BE2C (cell line): ENCODE results near the gene DIS3L2.
"Not testable (repeated sequence)": the region's sequence is repeated elsewhere in the genome, so short reads cannot be mapped to it uniquely, and the experiment has no call there.

Experiments
- DNase-seq: peaks from one replicate; pipeline ENCODE4 v3.0.0-alpha.2; 2020
- H3K27me3 ChIP-seq: fragments of 250-450 bp; sonication (Bioruptor Pico); 2 replicates; pipeline ENCODE4 v1.5.1; 2020; ENCODE audit warnings: mild to moderate bottlenecking
- H3K36me3 ChIP-seq: fragments of 250-450 bp; sonication (Bioruptor Pico); 2 replicates; pipeline ENCODE4 v1.5.1; 2020; ENCODE audit warnings: mild to moderate bottlenecking
- H3K4me1 ChIP-seq: fragments of 250-450 bp; sonication (Bioruptor Pico); 2 replicates; pipeline ENCODE4 v1.5.1; 2020
- H3K4me3 ChIP-seq: 2 replicates; pipeline ENCODE4 v1.5.1; 2011; ENCODE audit warnings: low read depth, low read length
- H3K9me3 ChIP-seq: fragments of 250-450 bp; sonication (Bioruptor Pico); 2 replicates; pipeline ENCODE4 v1.5.1; 2020
- TF ChIP-seq, protein P1 (sequence below): IDR thresholded peaks from 2 replicates; pipeline ENCODE4 v1.5.1; 2012; ENCODE audit warnings: mild to moderate bottlenecking, low read depth, low read length

DIS3L2 gene

DNA sequence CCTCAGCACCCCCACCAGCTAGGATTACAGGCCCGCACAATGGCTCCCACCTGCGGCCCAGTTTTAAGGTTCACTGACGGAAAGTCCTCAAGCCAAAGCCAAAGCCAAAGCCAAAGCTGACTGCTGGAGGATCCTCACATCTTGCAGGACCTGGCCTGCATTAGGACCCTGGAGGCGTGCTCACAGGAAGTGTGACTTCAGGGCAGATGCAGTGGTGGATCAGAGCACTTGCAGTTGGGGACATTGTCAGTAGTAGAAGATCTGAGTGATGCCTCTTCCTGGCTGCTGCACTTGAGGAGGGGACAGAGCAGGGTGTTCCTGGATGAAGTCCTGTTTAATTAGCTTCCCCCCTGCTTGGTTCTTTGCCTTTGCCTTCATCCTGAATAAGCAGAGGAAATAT is 348.1 kb downstream of the DIS3L2 start:
- TF ChIP-seq, protein P1, sequence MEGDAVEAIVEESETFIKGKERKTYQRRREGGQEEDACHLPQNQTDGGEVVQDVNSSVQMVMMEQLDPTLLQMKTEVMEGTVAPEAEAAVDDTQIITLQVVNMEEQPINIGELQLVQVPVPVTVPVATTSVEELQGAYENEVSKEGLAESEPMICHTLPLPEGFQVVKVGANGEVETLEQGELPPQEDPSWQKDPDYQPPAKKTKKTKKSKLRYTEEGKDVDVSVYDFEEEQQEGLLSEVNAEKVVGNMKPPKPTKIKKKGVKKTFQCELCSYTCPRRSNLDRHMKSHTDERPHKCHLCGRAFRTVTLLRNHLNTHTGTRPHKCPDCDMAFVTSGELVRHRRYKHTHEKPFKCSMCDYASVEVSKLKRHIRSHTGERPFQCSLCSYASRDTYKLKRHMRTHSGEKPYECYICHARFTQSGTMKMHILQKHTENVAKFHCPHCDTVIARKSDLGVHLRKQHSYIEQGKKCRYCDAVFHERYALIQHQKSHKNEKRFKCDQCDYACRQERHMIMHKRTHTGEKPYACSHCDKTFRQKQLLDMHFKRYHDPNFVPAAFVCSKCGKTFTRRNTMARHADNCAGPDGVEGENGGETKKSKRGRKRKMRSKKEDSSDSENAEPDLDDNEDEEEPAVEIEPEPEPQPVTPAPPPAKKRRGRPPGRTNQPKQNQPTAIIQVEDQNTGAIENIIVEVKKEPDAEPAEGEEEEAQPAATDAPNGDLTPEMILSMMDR = no peak
- DNase-seq = no peak
- Histone ChIP-seq H3K27me3 (no peaks in the 10 kb centered on the region), H3K4me3 (no peak overlapping the region), H3K36me3 (no peaks in the 10 kb centered on the region), H3K9me3 (no peaks in the 10 kb centered on the region), H3K4me1 (no peaks in the 10 kb centered on the region)

DNA sequence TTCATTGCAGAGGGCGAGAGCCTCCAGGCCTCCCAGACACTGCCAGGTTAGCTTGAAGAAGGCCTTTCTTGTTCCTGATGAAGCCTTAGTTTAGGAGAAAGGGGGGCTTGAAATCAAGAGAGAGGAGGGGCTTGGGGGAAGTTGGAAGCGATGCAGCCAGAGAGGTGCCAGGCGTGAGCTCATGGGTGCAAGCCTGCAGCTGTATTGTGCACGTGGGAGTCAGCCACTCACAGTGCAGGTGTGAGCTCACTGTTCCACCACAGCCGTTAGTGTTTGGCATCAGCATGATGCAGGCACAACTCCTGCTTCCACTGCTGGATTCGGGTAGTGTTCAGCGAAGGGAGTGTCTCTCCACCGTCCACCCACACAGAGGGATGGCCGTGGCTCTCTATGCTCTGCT is 348.6 kb downstream of the DIS3L2 start:
- H3K4me1 ChIP-seq = no peaks in the 10 kb centered on the region
- H3K4me3 ChIP-seq = no peak overlapping the region
- H3K27me3 ChIP-seq = no peaks in the 10 kb centered on the region
- no peaks in the 10 kb centered on the region for H3K36me3 ChIP-seq
- TF ChIP-seq, protein P1 = no peak
- no peaks in the 10 kb centered on the region for H3K9me3 ChIP-seq
- DNase-seq = no peak

DNA sequence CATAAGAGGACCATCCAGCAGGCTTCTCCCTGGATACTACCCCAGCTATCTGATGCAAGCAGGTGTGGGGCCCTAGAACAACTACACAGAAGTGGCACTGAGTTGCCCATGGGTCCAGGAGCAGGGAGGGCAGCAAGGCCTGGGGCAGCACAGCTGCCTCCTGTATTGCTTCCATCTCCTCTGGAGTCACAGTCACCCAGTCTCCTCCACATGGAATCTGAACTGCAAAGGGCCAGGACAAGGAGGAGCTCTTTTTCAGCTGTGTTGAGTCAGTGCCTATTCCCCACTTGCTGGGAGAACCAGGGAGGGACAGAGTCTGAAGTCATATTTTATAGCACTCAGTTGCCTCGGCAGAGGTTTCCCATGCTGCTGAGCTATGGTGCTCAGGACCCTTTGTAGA is 349.2 kb downstream of the DIS3L2 start:
- Histone ChIP-seq H3K9me3 (no peaks in the 10 kb centered on the region), H3K4me1 (no peaks in the 10 kb centered on the region), H3K36me3 (no peaks in the 10 kb centered on the region), H3K4me3 (no peak overlapping the region), H3K27me3 (no peaks in the 10 kb centered on the region)
- TF ChIP-seq, protein P1 = no peak
- no peak for DNase-seq

DNA sequence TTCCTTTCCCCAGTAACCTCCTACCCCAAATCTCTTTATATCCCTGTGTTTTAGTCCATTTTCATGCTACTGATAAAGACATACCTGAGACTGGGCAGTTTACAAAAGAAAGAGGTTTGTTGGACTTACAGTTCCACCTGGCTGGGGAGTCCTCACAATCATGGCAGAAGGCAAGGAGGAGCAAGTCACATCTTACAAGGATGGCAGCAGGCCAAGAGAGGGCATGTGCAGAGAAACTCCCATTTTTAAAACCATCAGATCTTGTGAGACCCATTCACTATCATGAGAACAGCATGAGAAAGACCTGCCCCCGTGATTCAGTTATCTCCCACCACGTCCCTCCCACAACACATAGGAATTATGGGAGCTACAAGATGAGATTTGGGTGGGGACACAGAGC is 352.1 kb downstream of the DIS3L2 start:
- not testable (repeated sequence) for H3K9me3 ChIP-seq, H3K36me3 ChIP-seq, H3K4me1 ChIP-seq, DNase-seq, H3K4me3 ChIP-seq, H3K27me3 ChIP-seq

DNA sequence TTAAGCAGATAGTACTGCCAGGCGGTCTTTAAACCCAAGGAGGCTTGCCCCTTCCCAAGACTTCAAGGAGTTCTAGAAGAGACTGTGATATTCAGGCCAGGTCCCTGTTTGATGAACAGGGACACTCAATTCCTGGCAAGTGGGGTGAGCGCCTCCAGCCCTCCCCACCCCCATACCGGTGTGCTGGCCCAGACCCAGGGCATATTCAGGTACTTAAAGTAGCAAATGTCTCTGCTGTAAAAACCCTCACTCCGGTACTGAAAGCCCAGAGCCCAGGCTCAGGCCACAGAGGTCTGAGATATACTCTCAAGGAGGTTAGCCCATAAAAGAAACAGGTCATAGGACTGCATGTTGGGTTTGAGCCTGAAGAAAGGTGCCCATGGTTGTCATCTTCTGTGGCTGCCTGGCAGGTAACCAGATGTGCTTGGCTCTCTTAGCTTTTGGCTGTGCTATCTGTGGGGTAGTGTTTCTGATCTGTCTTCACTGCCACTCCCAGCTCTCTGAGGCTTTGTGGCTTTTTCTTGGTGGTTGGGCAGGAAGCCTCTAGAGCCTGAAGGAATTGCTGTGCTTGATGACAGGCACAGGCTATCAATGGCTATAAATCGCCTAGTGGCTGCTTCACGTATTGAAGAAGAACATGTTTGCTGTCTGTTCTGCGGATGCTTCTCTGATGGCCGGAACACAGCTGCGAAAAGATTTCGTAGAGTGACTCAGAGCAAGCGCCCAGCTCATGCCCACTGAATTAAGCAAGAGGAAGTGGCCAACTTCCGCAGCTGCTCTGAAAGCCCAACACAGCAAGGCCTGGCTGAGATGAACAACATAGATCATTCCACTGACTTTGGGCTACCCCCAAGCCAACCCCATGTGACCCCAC is 353.8 kb downstream of the DIS3L2 start:
- Histone ChIP-seq H3K4me3 (no peak overlapping the region), H3K9me3 (no peaks in the 10 kb centered on the region), H3K27me3 (no peaks in the 10 kb centered on the region), H3K4me1 (peaks cover 8% of the 10 kb centered on the region), H3K36me3 (no peaks in the 10 kb centered on the region)
- no peak for DNase-seq
- TF ChIP-seq, protein P1 = no peak

DNA sequence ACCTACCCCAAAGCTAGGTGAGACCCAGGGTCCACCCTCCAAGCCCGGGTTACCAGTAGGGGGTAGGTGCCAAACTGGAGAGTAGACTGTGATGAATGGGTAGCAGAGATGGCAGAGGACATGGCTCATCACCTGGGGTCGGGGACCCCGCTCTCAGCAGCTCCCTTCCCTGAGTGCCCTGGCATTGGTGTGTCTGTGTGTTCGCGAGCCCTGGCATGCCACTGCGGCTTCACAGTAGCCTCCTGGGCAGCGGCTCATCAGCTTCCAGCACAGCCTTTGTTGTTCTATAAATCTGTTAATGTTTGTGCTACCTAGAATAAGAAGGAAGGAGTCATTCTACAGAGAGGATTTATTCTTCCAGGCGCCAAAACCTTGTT is 354.4 kb downstream of the DIS3L2 start:
- no peak overlapping the region for H3K4me3 ChIP-seq
- no peak for DNase-seq
- H3K36me3 ChIP-seq = no peaks in the 10 kb centered on the region
- TF ChIP-seq, protein P1 = no peak
- H3K9me3 ChIP-seq = no peaks in the 10 kb centered on the region
- no peaks in the 10 kb centered on the region for H3K27me3 ChIP-seq
- peaks cover 8% of the 10 kb centered on the region for H3K4me1 ChIP-seq
